ENCODE measurements around the gene C2orf81. TPM values are rescaled to one million over a fixed set of nuclear protein-coding genes. Genes with fewer than 3 reads are reported as not detected.
"Not testable (repeated sequence)": the region's sequence is repeated elsewhere in the genome, so short reads cannot be mapped to it uniquely, and the experiment has no call there.

C2orf81 gene
- polyA plus RNA-seq (2011; rRNA removed) (0.18 and 0.67 TPM in 2 replicates), polyA minus RNA-seq (2011; rRNA and poly(A)+ RNA removed) (0.19 and 0.72 TPM in 2 replicates)

DNA sequence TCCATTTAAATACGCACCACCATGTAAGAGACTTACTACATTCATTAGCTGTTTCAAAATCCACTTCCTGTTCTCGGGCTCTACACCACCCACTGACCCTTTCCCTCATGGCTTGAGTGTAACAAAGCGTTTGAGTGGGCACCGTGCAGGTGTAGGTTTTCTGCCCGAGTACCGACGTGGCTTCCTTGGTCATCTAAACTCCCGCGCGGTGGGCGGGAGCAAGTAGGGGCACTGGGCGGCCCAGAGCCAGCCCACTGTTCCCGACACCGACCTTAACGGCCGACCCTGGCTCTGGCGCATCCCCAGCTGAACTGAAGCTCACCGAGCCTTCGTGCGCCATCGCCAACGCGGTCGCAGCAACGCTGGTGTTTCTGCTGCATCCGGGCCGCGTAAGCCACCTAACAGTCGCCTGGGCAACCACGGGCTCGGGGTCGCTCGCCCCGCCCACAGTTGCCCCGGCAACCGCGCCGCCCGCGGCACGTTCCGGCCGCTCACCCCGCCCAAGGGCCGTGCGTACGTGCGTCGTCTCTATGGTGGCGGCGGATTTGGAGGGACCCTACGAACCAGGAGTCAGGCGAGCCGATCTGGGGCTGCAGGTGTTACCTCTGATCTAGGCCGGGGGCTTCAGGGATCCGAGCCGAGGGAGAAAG is at the start of gene C2orf81, which contains the start of gene WDR54:
TSS of gene C2orf81 (minus strand) at position 399 of the 650 bp plus-strand sequence. CDS start at position 340, 59 bp downstream.
TSS of gene WDR54 (plus strand) at position 510 of the 650 bp plus-strand sequence. CDS start 424 bp downstream, outside the sequence.
- ChIA-PET POLR2A (interaction anchor here (0.7 kb wide), 1 partner anchor 86 kb away, joined by 3 read pairs; no protein-coding TSS in a partner anchor), CTCF (interaction anchor here (1.1 kb wide), 1 partner anchor 30 kb away, joined by 3 read pairs; no protein-coding TSS in a partner anchor)
- H3K36me3 ChIP-seq (ENCODE audit: control insufficient read depth, insufficient read depth, low read length), result peaks cover 6% of the 10 kb centered on the region
- peak within 1 kb of the TSS; percentile 55 for H3K4me3 ChIP-seq (ENCODE audit: low read depth, low read length)
- H3K27me3 ChIP-seq (ENCODE audit: control insufficient read depth, insufficient read depth, low read length), result no peaks in the 10 kb centered on the region
- TF ChIP-seq, protein P1, sequence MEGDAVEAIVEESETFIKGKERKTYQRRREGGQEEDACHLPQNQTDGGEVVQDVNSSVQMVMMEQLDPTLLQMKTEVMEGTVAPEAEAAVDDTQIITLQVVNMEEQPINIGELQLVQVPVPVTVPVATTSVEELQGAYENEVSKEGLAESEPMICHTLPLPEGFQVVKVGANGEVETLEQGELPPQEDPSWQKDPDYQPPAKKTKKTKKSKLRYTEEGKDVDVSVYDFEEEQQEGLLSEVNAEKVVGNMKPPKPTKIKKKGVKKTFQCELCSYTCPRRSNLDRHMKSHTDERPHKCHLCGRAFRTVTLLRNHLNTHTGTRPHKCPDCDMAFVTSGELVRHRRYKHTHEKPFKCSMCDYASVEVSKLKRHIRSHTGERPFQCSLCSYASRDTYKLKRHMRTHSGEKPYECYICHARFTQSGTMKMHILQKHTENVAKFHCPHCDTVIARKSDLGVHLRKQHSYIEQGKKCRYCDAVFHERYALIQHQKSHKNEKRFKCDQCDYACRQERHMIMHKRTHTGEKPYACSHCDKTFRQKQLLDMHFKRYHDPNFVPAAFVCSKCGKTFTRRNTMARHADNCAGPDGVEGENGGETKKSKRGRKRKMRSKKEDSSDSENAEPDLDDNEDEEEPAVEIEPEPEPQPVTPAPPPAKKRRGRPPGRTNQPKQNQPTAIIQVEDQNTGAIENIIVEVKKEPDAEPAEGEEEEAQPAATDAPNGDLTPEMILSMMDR (IDR thresholded peaks at IDR 0.05; ENCODE audit: insufficient read depth, low read depth, low read length), result no peak
- peak; percentile 35 for DNase-seq (ENCODE audit: low read depth)

DNA sequence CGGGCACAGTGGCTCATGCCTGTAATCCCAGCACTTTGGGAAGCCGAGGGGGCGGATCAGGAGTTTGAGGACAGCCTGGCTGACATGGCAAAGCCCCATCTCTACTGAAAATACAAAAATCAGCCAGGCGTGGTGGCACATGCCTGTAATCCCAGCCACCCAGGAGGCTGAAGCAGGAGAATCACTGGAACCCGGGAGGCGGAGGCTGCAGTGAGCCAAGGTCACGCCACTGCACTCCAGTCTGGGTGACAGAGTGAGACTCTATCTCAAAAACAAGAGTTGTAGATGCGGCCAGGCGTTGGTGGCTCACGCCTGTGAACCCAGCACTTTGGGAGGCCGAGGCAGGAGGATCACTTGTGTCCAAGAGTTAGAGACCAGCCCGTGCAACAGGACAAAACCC is 49.3 kb upstream of the C2orf81 start:
- DNase-seq (ENCODE audit: low read depth); CTCF ChIA-PET; H3K4me3 ChIP-seq (ENCODE audit: low read depth, low read length); POLR2A ChIA-PET; H3K27me3 ChIP-seq (ENCODE audit: control insufficient read depth, insufficient read depth, low read length): not testable (repeated sequence)
- H3K36me3 ChIP-seq (ENCODE audit: control insufficient read depth, insufficient read depth, low read length), result peaks cover 13% of the 10 kb centered on the region

DNA sequence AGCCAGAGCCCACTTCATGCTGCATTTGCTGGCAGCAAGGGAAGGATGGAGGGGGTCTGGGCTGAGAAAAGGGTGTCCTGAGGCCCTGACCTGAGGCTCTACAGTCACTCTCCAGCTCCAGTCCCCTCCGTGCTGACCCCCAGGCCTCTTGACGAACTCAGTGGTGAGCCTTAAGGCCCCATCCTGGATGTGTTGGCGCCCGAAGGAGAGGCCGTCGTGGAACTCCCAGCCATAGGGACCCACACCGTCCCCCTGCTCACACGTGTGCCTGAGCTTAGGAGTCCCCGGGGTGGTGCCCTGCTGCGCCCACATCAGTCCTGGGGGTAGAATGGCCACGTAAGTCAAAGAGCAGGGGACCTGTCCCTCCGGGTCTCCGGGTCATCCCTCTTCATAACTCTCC is 43.0 kb upstream of the C2orf81 start:
- TF ChIP-seq, protein P1 (IDR thresholded peaks at IDR 0.05; ENCODE audit: insufficient read depth, low read depth, low read length), result no peak
- DNase-seq (ENCODE audit: low read depth), result no peak
- ChIA-PET POLR2A (interaction anchor here (0.7 kb wide), 1 partner anchor 25 kb away, joined by 7 read pairs; no protein-coding TSS in a partner anchor), CTCF (interaction anchor here (0.9 kb wide), 1 partner anchor 48 kb away, joined by 3 read pairs; no protein-coding TSS in a partner anchor)
- Histone ChIP-seq H3K36me3 (ENCODE audit: control insufficient read depth, insufficient read depth, low read length) (peaks cover 15% of the 10 kb centered on the region), H3K4me3 (ENCODE audit: low read depth, low read length) (peak overlapping the region; percentile 73), H3K27me3 (ENCODE audit: control insufficient read depth, insufficient read depth, low read length) (no peaks in the 10 kb centered on the region)

DNA sequence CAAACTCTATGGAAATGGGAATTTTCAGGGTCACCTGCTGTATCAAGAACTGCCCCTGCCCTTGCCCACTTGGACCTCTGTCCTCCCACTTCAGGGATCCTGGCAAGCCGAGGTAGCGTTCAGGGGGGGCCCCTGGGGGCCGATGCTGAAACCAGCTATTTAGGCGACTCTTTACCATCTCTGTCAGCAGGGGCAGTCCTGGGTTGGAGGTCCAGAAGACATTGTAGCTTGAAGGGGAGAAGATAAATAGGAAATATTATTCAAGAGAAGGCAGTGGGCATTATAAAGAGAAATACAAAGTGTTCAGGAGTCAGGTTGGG is 41.3 kb upstream of the C2orf81 start:
- TF ChIP-seq, protein P1 (IDR thresholded peaks at IDR 0.05; ENCODE audit: insufficient read depth, low read depth, low read length), result no peak
- no peak overlapping the region for H3K4me3 ChIP-seq (ENCODE audit: low read depth, low read length)
- POLR2A ChIA-PET, result no interaction called here
- CTCF ChIA-PET, result no interaction called here
- peaks cover 15% of the 10 kb centered on the region for H3K36me3 ChIP-seq (ENCODE audit: control insufficient read depth, insufficient read depth, low read length)
- DNase-seq (ENCODE audit: low read depth), result no peak
- no peaks in the 10 kb centered on the region for H3K27me3 ChIP-seq (ENCODE audit: control insufficient read depth, insufficient read depth, low read length)

DNA sequence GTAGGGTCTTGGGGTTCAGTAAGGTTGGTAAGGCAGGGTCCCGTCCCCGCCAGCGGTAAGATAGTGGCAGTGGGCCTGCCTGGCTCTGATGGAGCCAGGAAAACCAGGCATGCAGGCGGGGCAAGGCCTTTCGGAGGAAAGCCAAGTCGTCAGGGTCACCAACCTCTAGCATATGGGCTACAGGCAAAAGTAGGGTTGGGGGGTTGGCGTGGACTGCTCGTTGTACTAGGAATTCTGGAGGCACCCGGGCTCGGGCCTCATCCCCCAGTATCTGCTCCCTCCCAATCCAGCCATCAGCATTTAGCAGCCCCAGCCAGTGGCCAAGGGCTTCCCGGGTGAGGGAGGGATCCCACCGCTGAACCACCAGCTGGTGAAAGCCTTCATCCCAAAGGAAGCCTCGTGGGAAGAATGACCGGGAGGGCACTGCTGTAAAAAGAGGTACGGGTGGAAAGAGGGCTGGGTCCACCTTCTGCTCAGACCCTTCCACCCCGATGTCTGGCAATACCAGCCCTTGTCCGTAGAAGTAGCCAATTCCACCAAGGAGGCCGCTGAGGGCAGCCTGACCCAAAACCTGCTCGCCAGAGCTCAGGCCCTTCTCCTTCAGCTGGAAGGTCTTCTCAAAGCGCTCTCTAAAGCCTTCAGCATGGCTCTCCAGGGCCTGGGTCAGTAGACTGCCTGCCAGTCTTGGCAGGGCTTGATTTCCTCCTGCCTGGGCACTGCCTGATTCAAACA is 40.8 kb upstream of the C2orf81 start:
- TF ChIP-seq, protein P1 (IDR thresholded peaks at IDR 0.05; ENCODE audit: insufficient read depth, low read depth, low read length), result no peak
- POLR2A ChIA-PET, result no interaction called here

More for the DNA sequence above, 40.8 kb upstream of the C2orf81 start:
- H3K4me3 ChIP-seq (ENCODE audit: low read depth, low read length), result no peak overlapping the region
- no peak for DNase-seq (ENCODE audit: low read depth)
- CTCF ChIA-PET, result interaction anchor here (1.0 kb wide), 1 partner anchor 123 kb away, joined by 3 read pairs; no protein-coding TSS in a partner anchor
- H3K27me3 ChIP-seq (ENCODE audit: control insufficient read depth, insufficient read depth, low read length), result no peaks in the 10 kb centered on the region
- peaks cover 15% of the 10 kb centered on the region for H3K36me3 ChIP-seq (ENCODE audit: control insufficient read depth, insufficient read depth, low read length)
